H9 (cell line): ENCODE data around the gene MYRF. TPM values are rescaled to one million over a fixed set of nuclear protein-coding genes. Genes with fewer than 3 reads are reported as not detected.

Experiments
- DNase-seq: peaks from one replicate; pipeline ENCODE4 v3.0.0-alpha.2; 2017
- H2AFZ ChIP-seq: one replicate; pipeline ENCODE4 v1.6.1; 2013; ENCODE audit warnings: mild to moderate bottlenecking, low read length, control low read depth, moderate library complexity
- H2AK5ac ChIP-seq: 2 replicates; pipeline ENCODE4 v1.6.1; 2013; ENCODE audit warnings: low read length, control low read depth, mixed read lengths; ENCODE audit not compliant: insufficient read length
- H2BK120ac ChIP-seq: one replicate; pipeline ENCODE4 v1.6.1; 2013; ENCODE audit warnings: low read depth, mild to moderate bottlenecking, low read length, control low read depth, inconsistent platforms; ENCODE audit not compliant: poor library complexity, severe bottlenecking
- H2BK12ac ChIP-seq: 2 replicates; pipeline ENCODE4 v1.6.1; 2013; ENCODE audit warnings: low read length, control low read depth, mixed read lengths, low read depth; ENCODE audit not compliant: insufficient read length
- H2BK15ac ChIP-seq: 2 replicates; pipeline ENCODE4 v1.6.1; 2013; ENCODE audit warnings: low read depth, low read length, control low read depth
- H2BK20ac ChIP-seq: one replicate; pipeline ENCODE4 v1.6.1; 2013; ENCODE audit warnings: low read depth, mild to moderate bottlenecking, low read length, control low read depth, inconsistent platforms; ENCODE audit not compliant: poor library complexity, severe bottlenecking
- H2BK5ac ChIP-seq: 2 replicates; pipeline ENCODE4 v1.6.1; 2013; ENCODE audit warnings: low read length, control low read depth, mixed read lengths; ENCODE audit not compliant: insufficient read length
- H3K14ac ChIP-seq: 2 replicates; pipeline ENCODE4 v1.6.1; 2013; ENCODE audit warnings: low read length, control low read depth; ENCODE audit not compliant: insufficient read depth
- H3K18ac ChIP-seq: 2 replicates; pipeline ENCODE4 v1.6.1; 2013; ENCODE audit warnings: low read depth, mild to moderate bottlenecking, mixed read lengths, low read length, control low read depth; ENCODE audit not compliant: insufficient read length
- H3K23ac ChIP-seq: 2 replicates; pipeline ENCODE4 v1.6.1; 2013; ENCODE audit warnings: low read length, control low read depth, mixed read lengths, low read depth; ENCODE audit not compliant: insufficient read length
- H3K23me2 ChIP-seq: 2 replicates; pipeline ENCODE4 v1.6.1; 2013; ENCODE audit warnings: low read depth, mild to moderate bottlenecking, mixed read lengths, low read length, control low read depth; ENCODE audit not compliant: insufficient read length, poor library complexity, severe bottlenecking
- H3K27ac ChIP-seq: 2 replicates; pipeline ENCODE4 v1.5.1; 2013; ENCODE audit warnings: low read length, control low read depth, mixed read lengths, low read depth; ENCODE audit not compliant: insufficient read length
- H3K27me3 ChIP-seq: 2 replicates; pipeline ENCODE4 v1.6.1; 2013; ENCODE audit warnings: low read length, control low read depth, inconsistent platforms; ENCODE audit not compliant: insufficient read depth
- H3K4ac ChIP-seq: 2 replicates; pipeline ENCODE4 v1.6.1; 2013; ENCODE audit warnings: low read depth, mild to moderate bottlenecking, control low read depth, inconsistent platforms, low read length, moderate library complexity
- H3K4me1 ChIP-seq: 2 replicates; pipeline ENCODE4 v1.6.1; 2013; ENCODE audit warnings: low read length, control low read depth, inconsistent platforms; ENCODE audit not compliant: insufficient read depth
- H3K4me2 ChIP-seq: 2 replicates; pipeline ENCODE4 v1.6.1; 2013; ENCODE audit warnings: low read length, control low read depth, mixed read lengths; ENCODE audit not compliant: insufficient read length, insufficient read depth
- H3K56ac ChIP-seq: 2 replicates; pipeline ENCODE4 v1.6.1; 2013; ENCODE audit warnings: low read depth, mild to moderate bottlenecking, mixed read lengths, low read length, control low read depth; ENCODE audit not compliant: insufficient read length
- H3K79me1 ChIP-seq: 2 replicates; pipeline ENCODE4 v1.6.1; 2013; ENCODE audit warnings: low read depth, mild to moderate bottlenecking, moderate library complexity, low read length, control low read depth, inconsistent platforms; ENCODE audit not compliant: insufficient read depth, poor library complexity, severe bottlenecking
- H3K79me2 ChIP-seq: 2 replicates; pipeline ENCODE4 v1.6.1; 2013; ENCODE audit warnings: low read length, control low read depth, inconsistent platforms; ENCODE audit not compliant: insufficient read depth
- H3K9ac ChIP-seq: 2 replicates; pipeline ENCODE4 v1.6.1; 2013; ENCODE audit warnings: low read length, control low read depth, mixed read lengths; ENCODE audit not compliant: insufficient read length; ENCODE audit errors: extremely low read depth
- H3K9me3 ChIP-seq: one replicate; pipeline ENCODE4 v1.6.1; 2013; ENCODE audit warnings: low read depth, low read length, inconsistent platforms; ENCODE audit not compliant: control insufficient read depth
- H3T11ph ChIP-seq: one replicate; pipeline ENCODE4 v1.6.1; 2013; ENCODE audit warnings: mild to moderate bottlenecking, low read length, control low read depth, inconsistent platforms
- H4K20me1 ChIP-seq: one replicate; pipeline ENCODE4 v1.6.1; 2013; ENCODE audit not compliant: control insufficient read depth, insufficient read length, insufficient read depth
- H4K5ac ChIP-seq: 2 replicates; pipeline ENCODE4 v1.6.1; 2013; ENCODE audit warnings: low read depth, mild to moderate bottlenecking, mixed read lengths, low read length, control low read depth; ENCODE audit not compliant: insufficient read length
- H4K8ac ChIP-seq: replicated peaks from 2 replicates; pipeline ENCODE4 v1.6.1; 2013; ENCODE audit warnings: low read length, control low read depth, mixed read lengths, low read depth; ENCODE audit not compliant: insufficient read length
- H4K91ac ChIP-seq: 2 replicates; pipeline ENCODE4 v1.6.1; 2013; ENCODE audit warnings: low read depth, mild to moderate bottlenecking, moderate library complexity, mixed read lengths, low read length, control low read depth; ENCODE audit not compliant: insufficient read length
- H3K27ac Mint-ChIP-seq, 3 experiments: 2 replicates in 2 of 3; 3 replicates in 1 of 3; pipeline ENCODE4 v1.8.0; 2020 to 2021; ENCODE audit warnings: mixed read lengths in 3 of 3, mild to moderate bottlenecking in 1 of 3, moderate library complexity in 1 of 3
- H3K27me3 Mint-ChIP-seq: 2 replicates; pipeline ENCODE4 v1.8.0; 2021; ENCODE audit warnings: low read depth, mild to moderate bottlenecking, moderate library complexity, mixed read lengths
- H3K36me3 Mint-ChIP-seq, 3 experiments: 2 replicates in 2 of 3; 3 replicates in 1 of 3; pipeline ENCODE4 v1.8.0; 2020 to 2021; ENCODE audit warnings: low read depth in 3 of 3, mixed read lengths in 3 of 3; ENCODE audit not compliant: insufficient read depth in 1 of 3
- H3K4me1 Mint-ChIP-seq, 2 experiments: 2 replicates each; pipeline ENCODE4 v1.8.0; 2020; ENCODE audit warnings: mixed read lengths in 2 of 2
- H3K4me3 Mint-ChIP-seq, 2 experiments: 2 replicates in 1 of 2; 3 replicates in 1 of 2; pipeline ENCODE4 v1.8.0; 2020 to 2021; ENCODE audit warnings: mild to moderate bottlenecking in 2 of 2, mixed read lengths in 2 of 2, moderate library complexity in 1 of 2
- H3K9me3 Mint-ChIP-seq, 2 experiments: 2 replicates in 1 of 2; 3 replicates in 1 of 2; pipeline ENCODE4 v1.8.0; 2020; ENCODE audit warnings: mild to moderate bottlenecking in 2 of 2, mixed read lengths in 2 of 2, moderate library complexity in 1 of 2
- CTCF ChIP-seq: fragments of 200-600 bp; sonication (generic); conservative IDR thresholded peaks from 3 replicates; pipeline ENCODE4 v1.8.0; 2021; ENCODE audit warnings: antibody characterized with exemption, mild to moderate bottlenecking
- WGBS: extraction: QIAGEN DNeasy Blood & Tissue Kit; methylation state at CpG from one replicate; pipeline ENCODE4 v1.1.7; 2013; ENCODE audit warnings: missing lambda C conversion rate, low lambda C conversion rate, mixed read lengths; ENCODE audit not compliant: insufficient read length; ENCODE audit errors: extremely low coverage; 5-methylcytosine and 5-hydroxymethylcytosine counted together
- total RNA-seq: library from RNA; stranded (reverse); gene quantifications from 2 replicates; pipeline ENCODE4 v1.2.1, GENCODE V29; 2021

MYRF gene
- total RNA-seq, 1 experiment from 2014 or later: 13.9 TPM

GRCh38 chr11:61776561-61777075, 24.2 kb downstream of the MYRF start:
- no peak overlapping the region for H4K5ac ChIP-seq
- H2AFZ ChIP-seq: no peak overlapping the region
- no peak overlapping the region for H4K91ac ChIP-seq
- no peak overlapping the region for H2BK12ac ChIP-seq
- H2BK120ac ChIP-seq: no peak overlapping the region
- H3K23me2 ChIP-seq: no peaks in the 10 kb centered on the region
- H3K27me3 Mint-ChIP-seq: peaks cover 2% of the 10 kb centered on the region; the same call in 1 of the 2 replicates
- no peaks in the 10 kb centered on the region for H3K27me3 ChIP-seq
- no peak overlapping the region for H3K9ac ChIP-seq
- H3K79me2 ChIP-seq: no peaks in the 10 kb centered on the region
- TF ChIP-seq CTCF: peak; percentile 92
- no peaks in the 10 kb centered on the region for H3K4me1 ChIP-seq
- H3K9me3 ChIP-seq: no peaks in the 10 kb centered on the region
- H3K27ac Mint-ChIP-seq: no peak overlapping the region
- no peak overlapping the region for H4K8ac ChIP-seq
- no peak overlapping the region for H3K4me3 Mint-ChIP-seq
- no peak overlapping the region for H3T11ph ChIP-seq
- peaks cover 3 to 12% (median 10%) of the 10 kb centered on the region in 3 experiments for H3K36me3 Mint-ChIP-seq
- no peak overlapping the region for H3K4me2 ChIP-seq
- H2AK5ac ChIP-seq: no peak overlapping the region
- H3K23ac ChIP-seq: no peak overlapping the region
- no peak overlapping the region for H2BK20ac ChIP-seq
- H2BK5ac ChIP-seq: no peak overlapping the region
- no peak overlapping the region; the same call in 1 of the 2 replicates for H3K14ac ChIP-seq
- no peaks in the 10 kb centered on the region for H4K20me1 ChIP-seq
- no peak overlapping the region for H2BK15ac ChIP-seq
- no peak overlapping the region for H3K27ac ChIP-seq
- no peak overlapping the region for H3K18ac ChIP-seq
- no CpG with 5 or more reads among the region's 9 CpGs for WGBS
- no peaks in the 10 kb centered on the region for H3K79me1 ChIP-seq
- H3K56ac ChIP-seq: no peak overlapping the region
- no peak overlapping the region for H3K4ac ChIP-seq
- peak; percentile 81 for DNase-seq
- peaks cover 22 to 25% of the 10 kb centered on the region in 2 experiments for H3K4me1 Mint-ChIP-seq
- H3K9me3 Mint-ChIP-seq: peaks cover 0 to 5% of the 10 kb centered on the region in 2 experiments; a peak in 2 of 5 replicates
